Stomach (tissue), 9 donors: ENCODE results near the gene OR2H2. TPM values are rescaled to one million over a fixed set of nuclear protein-coding genes. Genes with fewer than 3 reads are reported as not detected.

ENCODE experiments used
- DNase-seq, 2 donors: peaks; one replicate each; pipeline versions ENCODE4 v3.0.0 to v3.0.0-alpha.2; 2013 to 2019
- H3K27ac ChIP-seq, 5 donors: fragments of 200-600 bp in 4 of 5; sonication (generic) in 4 of 5; one replicate each; pipeline ENCODE4 v1.5.1; 2013 to 2019; ENCODE audit warnings: mild to moderate bottlenecking in 1 of 5, moderate library complexity in 1 of 5
- H3K27me3 ChIP-seq, 3 donors: fragments of 200-600 bp; sonication (generic); one replicate each; pipeline ENCODE4 v1.5.1; 2017 to 2019; ENCODE audit warnings: mixed run types in 1 of 3
- H3K36me3 ChIP-seq, 4 donors: fragments of 200-600 bp; sonication (generic); 1 replicate in 3 of 4; 2 replicates in 1 of 4; pipeline ENCODE4 v1.5.1; 2016 to 2019
- H3K4me1 ChIP-seq, 4 donors: fragments of 200-600 bp; sonication (generic); one replicate each; pipeline ENCODE4 v1.5.1; 2016 to 2019
- H3K4me3 ChIP-seq, 4 donors: fragments of 200-600 bp; sonication (generic) in 3 of 4; one replicate each; pipeline ENCODE4 v1.5.1; 2016 to 2019; ENCODE audit warnings: mild to moderate bottlenecking in 1 of 4
- H3K9me3 ChIP-seq, 4 donors: fragments of 200-600 bp; sonication (generic); one replicate each; pipeline ENCODE4 v1.5.1; 2016 to 2019
- CTCF ChIP-seq, 7 experiments: fragments of 450-650 bp in 4 of 7; fragments of 200-600 bp in 3 of 7; sonication (generic) in 3 of 7; IDR thresholded peaks; one replicate each; pipeline ENCODE4 v1.5.1; 2016 to 2019; ENCODE audit warnings: antibody characterized with exemption in 7 of 7, control low read depth in 2 of 7, mild to moderate bottlenecking in 1 of 7
- EP300 ChIP-seq: sonication (generic); formaldehyde crosslinking; IDR thresholded peaks from one replicate; pipeline ENCODE4 v1.6.1; 2017; ENCODE audit warnings: antibody characterized with exemption
- POLR2A ChIP-seq, 4 donors: fragments of 450-650 bp; IDR thresholded peaks; one replicate each; pipeline ENCODE4 v1.6.1; 2016; ENCODE audit warnings: antibody characterized with exemption in 4 of 4, control low read depth in 2 of 4, mild to moderate bottlenecking in 1 of 4, moderate library complexity in 1 of 4
- POLR2AphosphoS5 ChIP-seq, 3 donors: sonication (generic); formaldehyde crosslinking; IDR thresholded peaks; one replicate each; pipeline ENCODE4 v1.6.1; 2016; ENCODE audit warnings: antibody characterized with exemption in 3 of 3
- WGBS, 5 donors: extraction: QIAGEN DNeasy Blood & Tissue Kit in 3 of 5; methylation state at CpG; one replicate each; pipeline versions ENCODE4 v1.1.5 to v1.1.7; 2013 to 2018; 5-methylcytosine and 5-hydroxymethylcytosine counted together
- intact Hi-C: fragments of 100-400 bp; cut with DNase I; formaldehyde crosslinking; loops from one replicate; pipeline ENCODE4 v1.15.1; 2023; ENCODE audit warnings: low total_unique reads
- polyA plus RNA-seq, 3 donors: library from polyadenylated mRNA; stranded (reverse); fragments of 200-250 nt; gene quantifications; one replicate each; pipeline ENCODE4 v1.2.3, GENCODE V29; 2013
- small RNA-seq, 4 donors: library from RNA; depleted of rRNA; stranded (forward); fragments of <200 nt; gene quantifications; one replicate each; pipeline ENCODE3, GENCODE V24; 2016
- total RNA-seq, 5 donors: library from RNA; depleted of rRNA; stranded (reverse); fragments of >200 nt; gene quantifications; one replicate each; pipeline versions ENCODE4 v1.1.0 to v1.2.3, GENCODE V29; 2014 to 2016
- donor health status: healthy with polysubstance abuse.
- donor health status: Bipolar disorder and iron deficiency.
- donor health status: healthy.

Gene OR2H2
- total and polyA plus RNA-seq, 8 donors = not detected

GRCh38 chr6:29633534-29633905 is 48.6 kb downstream of the OR2H2 start:
- peaks cover 19 to 51% (median 38%) of the 10 kb centered on the region in 4 donors for H3K4me1 ChIP-seq
- H3K4me3 ChIP-seq = peak overlapping the region; percentile 76 to 95 (median 83)
- peaks cover 0 to 25% (median 0%) of the 10 kb centered on the region in 3 donors for H3K27me3 ChIP-seq
- no peaks in the 10 kb centered on the region for H3K36me3 ChIP-seq
- peak overlapping the region; percentile 58 to 85 (median 85) for H3K27ac ChIP-seq
- 3 to 13% (median 6%) methylated on average over 9 of the region's 9 CpGs for WGBS, 5 donors
- no peak for DNase-seq
- no peaks in the 10 kb centered on the region for H3K9me3 ChIP-seq
- intact Hi-C loops = no loop called here
- no peak for TF ChIP-seq POLR2A (IDR thresholded peaks at IDR 0.05)
- no peak for TF ChIP-seq EP300
- no peak for TF ChIP-seq CTCF (IDR thresholded peaks at IDR 0.05)
- no peak for TF ChIP-seq POLR2AphosphoS5 (IDR thresholded peaks at IDR 0.05)

GRCh38 chr6:29637247-29637646 is 52.3 kb downstream of the OR2H2 start:
- intact Hi-C loops = no loop called here
- Histone ChIP-seq H3K4me1 (peaks cover 3 to 20% (median 15%) of the 10 kb centered on the region in 4 donors), H3K27ac (no peak overlapping the region), H3K4me3 (no peak overlapping the region), H3K27me3 (peaks cover 0 to 2% (median 0%) of the 10 kb centered on the region in 3 donors), H3K36me3 (no peaks in the 10 kb centered on the region), H3K9me3 (no peaks in the 10 kb centered on the region)
- 83 to 96% (median 89%) methylated on average over 9 of the region's 9 CpGs for WGBS, 5 donors
- no peak for DNase-seq
- no peak for TF ChIP-seq EP300
- TF ChIP-seq CTCF (IDR thresholded peaks at IDR 0.05) = no peak
- no peak for TF ChIP-seq POLR2AphosphoS5 (IDR thresholded peaks at IDR 0.05)
- no peak for TF ChIP-seq POLR2A (IDR thresholded peaks at IDR 0.05)

Small RNA genes within 50 kb of the gene (small RNA-seq; reads per million reads assigned to genes)
- gene SNORD32B (0.14 to 0.77 (median 0.36) reads per million in 4 donors), gene SUMO2P1 (0 reads per million in 4 donors), gene TMEM183AP1 (0 reads per million in 4 donors)

Other genes with a start within 250 kb of the OR2H2 start
- not detected for gene OR5V1, start 216.3 kb upstream of the OR2H2 start, total RNA-seq
- not detected for gene OR5V1, start 216.3 kb upstream of the OR2H2 start, polyA plus RNA-seq
- not detected for gene OR12D3, start 209.8 kb upstream of the OR2H2 start, total RNA-seq
- gene OR12D3, start 209.8 kb upstream of the OR2H2 start, polyA plus RNA-seq = not detected
- gene OR12D2, start 189.5 kb upstream of the OR2H2 start, total RNA-seq = not detected
- gene OR12D2, start 189.5 kb upstream of the OR2H2 start, polyA plus RNA-seq = not detected
- not detected for gene OR12D1, start 170.2 kb upstream of the OR2H2 start, total RNA-seq
- not detected for gene OR12D1, start 170.2 kb upstream of the OR2H2 start, polyA plus RNA-seq
- gene OR10C1, start 145.8 kb upstream of the OR2H2 start, total RNA-seq = not detected
- not detected for gene OR10C1, start 145.8 kb upstream of the OR2H2 start, polyA plus RNA-seq
- gene OR11A1, start 128.1 kb upstream of the OR2H2 start, total RNA-seq = not detected
- gene OR11A1, start 128.1 kb upstream of the OR2H2 start, polyA plus RNA-seq = not detected
- gene OR2H1, start 128.0 kb upstream of the OR2H2 start, total RNA-seq = not detected
- not detected for gene OR2H1, start 128.0 kb upstream of the OR2H2 start, polyA plus RNA-seq
- gene MAS1L, start 97.2 kb upstream of the OR2H2 start, total RNA-seq = under 1 TPM in 1 of 5 donors, not detected in 4; 0.55 TPM
- not detected for gene MAS1L, start 97.2 kb upstream of the OR2H2 start, polyA plus RNA-seq
- gene UBD, start 25.4 kb upstream of the OR2H2 start, total RNA-seq = 10 to 100 TPM in 1 of 5 donors, 1 to 10 TPM in 1, not detected in 3; 4.2 to 40.3 TPM
- gene UBD, start 25.4 kb upstream of the OR2H2 start, polyA plus RNA-seq = 10 to 100 TPM in 1 of 3 donors, 1 to 10 TPM in 2; 4.0 to 65.8 (median 7.7) TPM
- gene GABBR1, start 48.1 kb downstream of the OR2H2 start, total RNA-seq = 100 to 1,000 TPM in 1 of 5 donors, 10 to 100 TPM in 4; 29.3 to 101 (median 38.7) TPM
- 10 to 100 TPM in 1 of 3 donors, 1 to 10 TPM in 2; 4.5 to 22.0 (median 6.3) TPM for gene GABBR1, start 48.1 kb downstream of the OR2H2 start, polyA plus RNA-seq
- gene MOG, start 72.0 kb downstream of the OR2H2 start, total RNA-seq = not detected
- gene MOG, start 72.0 kb downstream of the OR2H2 start, polyA plus RNA-seq = not detected
- gene ZFP57, start 96.0 kb downstream of the OR2H2 start, total RNA-seq = not detected
- under 1 TPM in 1 of 3 donors, not detected in 2; 0.08 TPM for gene ZFP57, start 96.0 kb downstream of the OR2H2 start, polyA plus RNA-seq
- 100 to 1,000 TPM in 3 of 5 donors, 10 to 100 TPM in 2; 32.7 to 115 (median 108) TPM for gene HLA-F, start 138.3 kb downstream of the OR2H2 start, total RNA-seq
- 100 to 1,000 TPM in 1 of 3 donors, 10 to 100 TPM in 2; 17.2 to 164 (median 44.4) TPM for gene HLA-F, start 138.3 kb downstream of the OR2H2 start, polyA plus RNA-seq
- gene HLA-G, start 242.7 kb downstream of the OR2H2 start, total RNA-seq = not detected
- gene HLA-G, start 242.7 kb downstream of the OR2H2 start, polyA plus RNA-seq = 1 to 10 TPM in 1 of 3 donors, under 1 TPM in 1, not detected in 1; 0.10 to 3.6 TPM